Sigmoid colon (tissue), 7 donors: ENCODE data around the gene SOX2. TPM values are rescaled to one million over a fixed set of nuclear protein-coding genes. Genes with fewer than 3 reads are reported as not detected.

Experiments used
- DNase-seq: peaks from one replicate; pipeline ENCODE4 v3.0.0-alpha.2; 2019
- H3K27ac ChIP-seq, 4 donors: fragments of 200-600 bp; sonication (generic); one replicate each; pipeline ENCODE4 v1.5.1; 2016 to 2019; ENCODE audit warnings: mild to moderate bottlenecking in 1 of 4
- H3K27me3 ChIP-seq, 3 donors: fragments of 200-600 bp; sonication (generic); one replicate each; pipeline ENCODE4 v1.5.1; 2019; ENCODE audit warnings: mild to moderate bottlenecking in 1 of 3
- H3K36me3 ChIP-seq, 4 donors: fragments of 200-600 bp; sonication (generic); one replicate each; pipeline ENCODE4 v1.5.1; 2016 to 2019
- H3K4me1 ChIP-seq, 4 donors: fragments of 200-600 bp; sonication (generic); one replicate each; pipeline ENCODE4 v1.5.1; 2017 to 2019
- H3K4me3 ChIP-seq, 4 donors: fragments of 200-600 bp; sonication (generic); one replicate each; pipeline ENCODE4 v1.5.1; 2017 to 2019; ENCODE audit warnings: mild to moderate bottlenecking in 2 of 4, moderate library complexity in 1 of 4
- H3K9me3 ChIP-seq, 4 donors: fragments of 200-600 bp in 3 of 4; sonication (generic) in 3 of 4; one replicate each; pipeline versions ENCODE4 v1.5.1 to v1.6.1; 2013 to 2019
- CTCF ChIP-seq, 4 experiments: fragments of 450-650 bp in 3 of 4; fragments of 200-600 bp in 1 of 4; IDR thresholded peaks; one replicate each; pipeline ENCODE4 v1.5.1; 2016 to 2019; ENCODE audit warnings: antibody characterized with exemption in 4 of 4, mild to moderate bottlenecking in 3 of 4, moderate library complexity in 2 of 4
- EP300 ChIP-seq, 4 donors: sonication (generic); formaldehyde crosslinking; IDR thresholded peaks; one replicate each; pipeline ENCODE4 v1.6.1; 2017; ENCODE audit warnings: antibody characterized with exemption in 4 of 4
- POLR2A ChIP-seq, 2 donors: fragments of 450-650 bp; IDR thresholded peaks; one replicate each; pipeline ENCODE4 v1.6.1; 2016; ENCODE audit warnings: antibody characterized with exemption in 2 of 2, mild to moderate bottlenecking in 2 of 2, moderate library complexity in 2 of 2
- POLR2AphosphoS5 ChIP-seq, 4 donors: sonication (generic); formaldehyde crosslinking; IDR thresholded peaks; one replicate each; pipeline ENCODE4 v1.6.1; 2017; ENCODE audit warnings: antibody characterized with exemption in 4 of 4
- WGBS, 2 donors: extraction: QIAGEN DNeasy Blood & Tissue Kit; methylation state at CpG; one replicate each; pipeline ENCODE4 v1.1.7; 2013; 5-methylcytosine and 5-hydroxymethylcytosine counted together
- intact Hi-C: fragments of 100-400 bp; cut with DNase I; formaldehyde crosslinking; loops from one replicate; pipeline ENCODE4 v1.15.1; 2023
- polyA plus RNA-seq, 3 donors: library from polyadenylated mRNA; stranded (reverse); fragments of 200-250 nt; gene quantifications; one replicate each; pipeline ENCODE4 v1.2.3, GENCODE V29; 2013
- total RNA-seq, 4 donors: library from RNA; depleted of rRNA; stranded (reverse); fragments of >200 nt; gene quantifications; one replicate each; pipeline ENCODE4 v1.1.0, GENCODE V29; 2016
- donor health status: healthy with polysubstance abuse.
- donor health status: Bipolar disorder and iron deficiency.
- donor health status: healthy.

Gene SOX2
- total and polyA plus RNA-seq, 7 donors: 1.9 to 7.7 (median 6.9) TPM; not detected in 2

GRCh38 chr3:181703601-181704420 is 7.9 kb upstream of the SOX2 start:
- Histone ChIP-seq H3K4me3 (no peak overlapping the region), H3K36me3 (no peaks in the 10 kb centered on the region), H3K27me3 (peaks cover 46 to 100% (median 99%) of the 10 kb centered on the region in 3 donors), H3K9me3 (no peaks in the 10 kb centered on the region), H3K27ac (no peak overlapping the region), H3K4me1 (peaks cover 0 to 16% (median 6%) of the 10 kb centered on the region in 4 donors)
- TF ChIP-seq EP300 (IDR thresholded peaks at IDR 0.05): no peak
- DNase-seq: no peak
- WGBS, 2 donors: 5% methylated on average over 44 of the region's 44 CpGs
- intact Hi-C loops: loop anchor here (10.0 kb wide), 1 partner anchor 791 kb away; no protein-coding TSS in a partner anchor

GRCh38 chr3:181704421-181705085 is 7.2 kb upstream of the SOX2 start:
- Histone ChIP-seq H3K36me3 (no peaks in the 10 kb centered on the region), H3K27ac (no peak overlapping the region), H3K4me1 (peaks cover 0 to 16% (median 6%) of the 10 kb centered on the region in 4 donors), H3K9me3 (no peaks in the 10 kb centered on the region), H3K4me3 (no peak overlapping the region), H3K27me3 (peaks cover 40 to 100% (median 97%) of the 10 kb centered on the region in 3 donors)
- 7 to 11% methylated on average over 14 of the region's 14 CpGs for WGBS, 2 donors
- TF ChIP-seq EP300 (IDR thresholded peaks at IDR 0.05) (no peak), CTCF (IDR thresholded peaks at IDR 0.05) (no peak), POLR2A (IDR thresholded peaks at IDR 0.05) (no peak), POLR2AphosphoS5 (IDR thresholded peaks at IDR 0.05) (no peak)
- no peak for DNase-seq
- intact Hi-C loops: loop anchor here (10.0 kb wide), 1 partner anchor 790 kb away; no protein-coding TSS in a partner anchor

GRCh38 chr3:181705086-181705480 is 6.6 kb upstream of the SOX2 start:
- TF ChIP-seq POLR2A (IDR thresholded peaks at IDR 0.05) (no peak), POLR2AphosphoS5 (IDR thresholded peaks at IDR 0.05) (no peak), EP300 (IDR thresholded peaks at IDR 0.05) (no peak), CTCF (IDR thresholded peaks at IDR 0.05) (no peak)
- peaks cover 0 to 20% (median 6%) of the 10 kb centered on the region in 4 donors for H3K4me1 ChIP-seq
- no peak overlapping the region for H3K4me3 ChIP-seq
- no peak overlapping the region for H3K27ac ChIP-seq
- no peaks in the 10 kb centered on the region for H3K9me3 ChIP-seq
- peaks cover 41 to 100% (median 97%) of the 10 kb centered on the region in 3 donors for H3K27me3 ChIP-seq
- WGBS, 2 donors: 10 to 19% methylated on average over 8 of the region's 8 CpGs
- H3K36me3 ChIP-seq: no peaks in the 10 kb centered on the region
- DNase-seq: no peak
- intact Hi-C loops: loop anchor here (10.0 kb wide), 1 partner anchor 790 kb away; no protein-coding TSS in a partner anchor

- no peak for DNase-seq
- intact Hi-C loops: loop anchor here (2.0 to 10.0 kb wide), 2 partner anchors 787 to 975 kb away; no protein-coding TSS in a partner anchor
- no peaks in the 10 kb centered on the region for H3K36me3 ChIP-seq
- no peak overlapping the region for H3K4me3 ChIP-seq
- H3K9me3 ChIP-seq: no peaks in the 10 kb centered on the region
- 15% methylated on average over 3 of the region's 3 CpGs for WGBS, 2 donors
- TF ChIP-seq EP300 (IDR thresholded peaks at IDR 0.05): no peak
- no peak for TF ChIP-seq CTCF (IDR thresholded peaks at IDR 0.05)
- no peak for TF ChIP-seq POLR2A (IDR thresholded peaks at IDR 0.05)
- TF ChIP-seq POLR2AphosphoS5 (IDR thresholded peaks at IDR 0.05): no peak
- H3K4me1 ChIP-seq: peaks cover 0 to 41% (median 26%) of the 10 kb centered on the region in 4 donors
- H3K27me3 ChIP-seq: peaks cover 50 to 100% (median 99%) of the 10 kb centered on the region in 3 donors
- H3K27ac ChIP-seq: no peak overlapping the region
Observed at GRCh38 chr3:181707980-181708379, 3.7 kb upstream of the SOX2 start.
